Measurements from ENCODE around the gene MEN1. TPM values are rescaled to one million over a fixed set of nuclear protein-coding genes. Genes with fewer than 3 reads are reported as not detected.

The MEN1 gene
- total and polyA plus RNA-seq, 9 of the 15 experiments (the other 6 are each of a cell fraction or from before 2014, with no cell fraction given) = 3.4 to 57.2 (median 19.3) TPM

DNA sequence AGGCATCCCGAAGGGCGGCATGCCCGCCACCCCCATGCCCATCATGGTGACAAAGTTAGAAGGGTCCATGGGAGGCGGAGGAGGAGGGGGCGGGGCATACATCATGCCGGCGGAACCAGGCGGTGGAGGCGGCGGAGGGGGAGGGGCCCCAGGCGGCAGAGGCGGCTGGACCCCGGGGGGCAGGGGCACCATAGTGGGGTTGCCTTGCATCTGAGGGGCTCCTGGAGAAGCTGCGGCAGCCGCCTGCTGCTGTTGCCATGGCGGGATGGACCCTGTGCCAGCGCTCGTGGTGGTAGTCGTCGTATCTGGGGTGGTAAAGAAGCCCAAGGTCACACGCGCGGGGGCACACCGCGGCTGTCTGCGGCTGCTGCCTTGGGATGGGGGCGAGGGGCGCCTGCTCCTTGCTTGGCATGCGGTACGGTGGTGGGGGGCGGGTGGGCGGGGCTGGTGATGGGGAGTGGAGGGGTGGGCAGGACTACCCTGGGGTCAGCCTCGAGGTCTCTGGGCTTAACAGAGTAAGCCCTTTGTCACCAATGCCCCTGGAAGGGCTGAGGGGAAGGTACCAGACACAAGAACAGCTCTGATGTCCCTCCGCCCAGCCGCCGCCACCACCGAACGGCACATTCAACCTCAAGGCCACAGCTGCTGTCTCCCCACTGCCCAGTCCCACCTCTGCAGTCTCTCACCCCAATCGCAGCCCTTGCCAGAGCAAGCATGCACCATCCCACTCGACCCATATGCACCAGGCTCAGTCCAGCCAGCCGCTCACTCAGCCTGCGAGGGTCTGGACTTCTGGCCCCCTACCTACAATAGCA, 44.3 kb downstream of the MEN1 start (continued):
- no peak for TF ChIP-seq HDAC3 (IDR thresholded peaks at IDR 0.05; ENCODE audit: borderline replicate concordance, partially characterized antibody)
- TF ChIP-seq ZBTB17 (CRISPR knock-in tag; IDR thresholded peaks at IDR 0.05) = no peak
- TF ChIP-seq CBFA2T2 (conservative IDR thresholded peaks at IDR 0.05) = no peak
- no peak for TF ChIP-seq PHB (CRISPR knock-in tag; IDR thresholded peaks at IDR 0.05)
- no peak for TF ChIP-seq RBM25 (IDR thresholded peaks at IDR 0.05; ENCODE audit: low read depth, low read length, severe bottlenecking)
- no peak for TF ChIP-seq POLR2AphosphoS2 (IDR thresholded peaks at IDR 0.05; ENCODE audit: low read length)
- TF ChIP-seq MYC (IDR thresholded peaks at IDR 0.05; ENCODE audit: low read depth, low read length) = no peak
- no peak for TF ChIP-seq MYC (CRISPR knock-in tag; IDR thresholded peaks at IDR 0.05; ENCODE audit: borderline replicate concordance, low read depth)
- TF ChIP-seq ZNF174 (CRISPR knock-in tag; IDR thresholded peaks at IDR 0.05) = no peak
- TF ChIP-seq, protein P1, sequence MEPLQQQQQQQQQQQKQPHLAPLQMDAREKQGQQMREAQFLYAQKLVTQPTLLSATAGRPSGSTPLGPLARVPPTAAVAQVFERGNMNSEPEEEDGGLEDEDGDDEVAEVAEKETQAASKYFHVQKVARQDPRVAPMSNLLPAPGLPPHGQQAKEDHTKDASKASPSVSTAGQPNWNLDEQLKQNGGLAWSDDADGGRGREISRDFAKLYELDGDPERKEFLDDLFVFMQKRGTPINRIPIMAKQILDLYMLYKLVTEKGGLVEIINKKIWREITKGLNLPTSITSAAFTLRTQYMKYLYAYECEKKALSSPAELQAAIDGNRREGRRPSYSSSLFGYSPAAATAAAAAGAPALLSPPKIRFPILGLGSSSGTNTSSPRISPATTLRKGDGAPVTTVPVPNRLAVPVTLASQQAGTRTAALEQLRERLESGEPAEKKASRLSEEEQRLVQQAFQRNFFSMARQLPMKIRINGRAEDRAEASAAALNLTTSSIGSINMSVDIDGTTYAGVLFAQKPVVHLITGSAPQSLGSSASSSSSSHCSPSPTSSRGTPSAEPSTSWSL (CRISPR knock-in tag; IDR thresholded peaks at IDR 0.05; ENCODE audit: borderline replicate concordance) = no peak
- no peak for TF ChIP-seq MTF1 (CRISPR knock-in tag; IDR thresholded peaks at IDR 0.05; ENCODE audit: borderline replicate concordance)
